Skin epidermis (tissue), 12 donors: Measurements from ENCODE around the gene SACS.
"Not testable (repeated sequence)": the region's sequence is repeated elsewhere in the genome, so short reads cannot be mapped to it uniquely, and the experiment has no call there.

Source experiments
- H3K27ac ChIP-seq, 21 experiments: fragments of 200-600 bp; sonication (generic) in 11 of 21; one replicate each; pipeline ENCODE4 v1.5.0; 2020; ENCODE audit warnings: mild to moderate bottlenecking in 3 of 21, inconsistent platforms in 2 of 21, moderate library complexity in 2 of 21
- H3K4me3 ChIP-seq, 7 experiments: fragments of 200-600 bp; sonication (generic) in 2 of 7; one replicate each; pipeline ENCODE4 v1.5.0; 2020; ENCODE audit warnings: inconsistent platforms in 2 of 7, mild to moderate bottlenecking in 2 of 7, moderate library complexity in 1 of 7

The SACS gene

DNA sequence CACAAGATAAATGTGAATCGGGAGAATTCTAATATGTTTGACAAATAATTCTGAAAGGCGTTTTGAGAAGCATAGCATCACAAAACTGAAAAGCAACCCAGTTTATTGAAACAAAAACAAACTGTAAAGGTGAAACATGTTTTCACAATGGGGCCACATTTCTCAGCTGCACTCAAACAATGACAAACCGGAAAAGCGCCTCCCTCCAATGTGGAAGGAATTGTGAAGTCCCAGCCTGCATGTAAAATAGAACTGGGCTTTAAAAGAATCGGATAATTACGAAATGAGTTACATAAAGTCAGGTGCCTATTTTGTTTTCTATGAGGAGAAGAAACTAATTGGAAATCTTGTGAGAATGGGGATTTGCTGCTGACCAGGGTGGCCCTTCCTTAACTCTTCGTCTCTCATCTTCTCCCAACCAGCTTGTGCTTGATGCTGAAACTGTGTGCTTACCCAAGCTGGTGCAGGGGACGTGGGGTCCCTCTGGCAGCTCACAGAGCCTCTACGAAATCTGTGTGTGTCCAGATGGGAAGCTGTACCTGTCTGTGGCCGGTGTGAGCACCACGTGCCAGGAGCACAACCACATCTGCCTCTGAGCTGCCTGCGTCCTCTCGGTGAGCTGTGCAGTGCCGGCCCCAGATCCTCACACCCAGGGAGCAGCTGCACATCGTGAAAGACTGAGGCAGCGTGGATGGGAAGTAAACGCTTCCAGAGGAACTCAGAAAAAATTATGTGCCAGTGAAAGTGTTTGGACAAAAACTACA, 109.4 kb downstream of the SACS start:
- Histone ChIP-seq H3K4me3 (no peak overlapping the region), H3K27ac (peak overlapping the region in 2 of 21 experiments; percentile 5 to 32)

GRCh38 chr13:23322353-23323336, 110.9 kb downstream of the SACS start:
- Histone ChIP-seq H3K4me3 (no peak overlapping the region), H3K27ac (peak overlapping the region in 7 of 21 experiments; percentile 36 to 69 (median 50))

DNA sequence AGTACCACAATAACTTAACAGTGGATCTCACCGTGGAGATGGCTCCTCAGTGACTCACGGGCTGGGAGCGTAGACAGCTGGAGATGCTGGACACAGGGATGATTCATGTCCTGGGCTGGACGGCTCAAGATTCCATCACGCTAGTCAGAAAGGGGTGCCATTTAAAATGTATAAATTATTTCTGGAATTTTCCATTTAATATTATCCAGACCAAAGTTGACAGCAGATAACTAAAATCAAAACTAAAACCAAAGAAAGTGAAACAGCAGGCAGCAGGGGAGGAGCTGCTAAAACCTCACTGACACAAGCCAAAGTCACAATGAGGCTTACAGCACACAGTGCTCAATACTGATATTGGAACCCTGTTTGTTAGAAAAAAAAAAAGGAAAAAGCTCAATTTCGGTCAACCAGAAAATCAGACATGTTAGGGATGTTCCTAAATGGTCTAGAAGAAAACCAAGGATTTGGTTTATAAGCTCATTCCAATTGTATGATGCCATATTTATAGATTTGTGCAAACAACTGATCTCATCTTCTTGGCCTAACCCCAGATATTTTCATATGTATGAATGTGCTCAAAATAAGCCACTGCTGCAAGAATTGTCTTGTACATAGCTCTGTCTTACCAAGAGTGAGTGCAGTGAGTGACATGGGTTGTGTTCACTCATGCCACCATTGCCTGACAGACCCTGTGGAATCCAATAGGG, 111.8 kb downstream of the SACS start:
- Histone ChIP-seq H3K27ac (peak overlapping the region in 13 of 21 experiments; percentile 11 to 69 (median 43)), H3K4me3 (peak overlapping the region in 5 of 7 experiments; percentile 8 to 20 (median 15))

- Histone ChIP-seq H3K4me3 (peak overlapping the region in 5 of 7 experiments; percentile 8 to 20 (median 15)), H3K27ac (peak overlapping the region in 12 of 21 experiments; percentile 11 to 69 (median 47))
Measured at GRCh38 chr13:23320926-23321534, 112.5 kb downstream of the SACS start.

- H3K27ac ChIP-seq: peak overlapping the region in 4 of 21 experiments; percentile 7 to 51 (median 17)
Measured at GRCh38 chr13:23319883-23320224, 113.6 kb downstream of the SACS start.

DNA sequence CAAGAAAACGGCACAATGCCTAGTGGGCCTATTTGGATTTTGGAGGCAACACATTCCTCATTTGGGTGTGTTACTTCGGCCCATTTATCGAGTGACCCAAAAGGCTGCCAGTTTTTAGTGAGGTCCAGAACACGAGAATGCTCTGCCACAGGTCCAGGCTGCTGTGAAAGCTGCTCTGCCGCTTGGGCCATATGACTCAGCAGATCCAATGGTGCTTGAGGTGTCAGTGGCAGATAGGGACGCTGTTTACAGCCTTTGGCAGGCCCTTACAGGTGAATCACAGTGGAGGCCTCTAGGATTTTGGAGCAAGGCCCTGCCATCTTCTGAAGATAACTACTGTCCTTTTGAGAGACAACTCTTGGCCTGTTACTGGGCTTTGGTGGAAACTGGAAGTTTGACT, 118.7 kb downstream of the SACS start:
- not testable (repeated sequence) for H3K27ac ChIP-seq, H3K4me3 ChIP-seq

More at GRCh38 chr13:23319883-23320224, 113.6 kb downstream of the SACS start:
- no peak overlapping the region for H3K4me3 ChIP-seq

DNA sequence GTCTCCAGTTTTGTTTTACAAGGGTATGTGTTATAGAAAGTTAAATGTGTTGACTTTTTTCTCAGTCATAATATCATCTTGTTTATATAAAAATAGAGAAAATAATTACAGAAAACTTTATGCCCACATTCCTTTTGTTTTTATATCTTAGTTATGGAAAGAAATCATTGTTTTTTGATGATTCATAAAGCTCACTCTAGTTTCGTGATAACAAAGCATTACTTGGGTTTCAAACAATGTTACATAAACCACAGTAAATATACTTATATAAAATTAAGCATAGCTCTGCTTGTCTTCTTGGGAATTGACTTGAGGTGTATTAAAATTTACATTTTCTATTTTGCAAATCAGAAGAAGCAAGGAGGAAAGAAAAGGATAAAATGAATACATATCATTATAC, 140.9 kb downstream of the SACS start:
- no peak overlapping the region for H3K27ac ChIP-seq
- H3K4me3 ChIP-seq: no peak overlapping the region

DNA sequence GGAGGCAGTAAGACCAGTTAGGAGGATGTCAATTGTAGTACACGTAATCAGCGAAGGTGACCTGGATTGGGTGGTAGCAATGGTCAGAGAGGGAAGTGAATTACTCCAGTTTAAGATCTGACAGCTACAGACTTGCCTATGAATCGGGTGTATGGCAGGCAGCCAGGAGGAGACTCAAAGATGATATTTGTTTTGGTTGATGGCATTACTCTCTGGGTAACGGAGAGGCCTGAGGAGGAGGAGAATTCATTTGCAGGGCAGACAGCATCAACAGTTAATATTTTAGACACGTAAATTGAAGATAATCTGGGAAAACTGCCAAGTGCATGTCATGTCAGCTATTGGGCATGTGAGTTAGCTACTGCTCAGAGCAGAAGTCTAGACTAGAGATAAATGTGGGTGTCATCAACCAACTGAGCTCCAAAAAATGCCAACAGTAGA, 143.6 kb downstream of the SACS start:
- H3K4me3 ChIP-seq: no peak overlapping the region
- H3K27ac ChIP-seq: no peak overlapping the region

GRCh38 chr13:23288995-23289394, 144.5 kb downstream of the SACS start:
- Histone ChIP-seq H3K4me3 (no peak overlapping the region), H3K27ac (no peak overlapping the region)

GRCh38 chr13:23288564-23288963, 144.9 kb downstream of the SACS start:
- no peak overlapping the region for H3K27ac ChIP-seq
- H3K4me3 ChIP-seq: no peak overlapping the region

GRCh38 chr13:23279321-23279720, 154.2 kb downstream of the SACS start:
- H3K4me3 ChIP-seq: no peak overlapping the region

More at GRCh38 chr13:23279321-23279720, 154.2 kb downstream of the SACS start:
- no peak overlapping the region for H3K27ac ChIP-seq
